A673 (cell line): ENCODE data around the gene SOX10.
"Not testable (repeated sequence)": the region's sequence is repeated elsewhere in the genome, so short reads cannot be mapped to it uniquely, and the experiment has no call there.

ENCODE experiments used
- CTCF ChIP-seq: fragments of 300-800, 200-600 bp; sonication (generic); conservative IDR thresholded peaks from 2 replicates; pipeline ENCODE4 v1.5.1; 2017; ENCODE audit warnings: low read depth, mild to moderate bottlenecking, antibody characterized with exemption, low read length, moderate library complexity, mixed read lengths
- EZH2 ChIP-seq: fragments of 200-600 bp; sonication (generic); IDR thresholded peaks from 2 replicates; pipeline ENCODE4 v1.6.1; 2017; ENCODE audit warnings: borderline replicate concordance, low read depth, mild to moderate bottlenecking, mixed read lengths, antibody characterized with exemption, low read length; ENCODE audit not compliant: poor library complexity, severe bottlenecking

DNA sequence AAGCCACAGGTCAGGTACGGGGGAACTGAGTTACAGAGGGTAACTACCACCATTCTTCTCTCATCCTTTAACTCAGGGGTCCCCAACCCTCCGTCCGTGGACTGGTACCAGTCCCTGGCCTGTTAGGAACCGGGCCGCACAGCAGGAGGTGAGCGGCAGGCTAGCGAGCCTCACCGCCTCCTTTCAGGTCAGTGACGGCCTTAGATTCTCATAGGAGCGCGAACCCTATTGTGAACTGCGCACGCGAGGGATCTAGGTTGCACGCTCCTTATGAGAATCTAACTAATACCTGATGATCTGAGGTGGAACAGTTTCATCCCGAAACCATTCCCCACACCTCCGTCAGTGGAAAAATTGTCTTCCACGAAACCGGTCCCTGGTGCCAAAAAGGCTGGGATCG is 31.7 kb downstream of the SOX10 start:
- TF ChIP-seq CTCF, EZH2: not testable (repeated sequence)
